ENCODE data around the gene APLP2.

APLP2 gene

GRCh38 chr11:130174642-130175041 is 104.9 kb downstream of the APLP2 start:
- no peak for DNase-seq
- no peak overlapping the region for H3K18ac ChIP-seq (ENCODE audit: low read depth in 1 of 2, low read length in 2 of 2)
- H2BK12ac ChIP-seq (ENCODE audit: low read length in 2 of 2) = no peak overlapping the region
- H3K14ac ChIP-seq (ENCODE audit: low read length in 2 of 2) = no peak overlapping the region
- 98% methylated on average over 3 of the region's 4 CpGs for WGBS
- H3K4ac ChIP-seq (ENCODE audit: low read depth in 1 of 2, low read length in 2 of 2) = no peak overlapping the region
- no peak overlapping the region for H3K23ac ChIP-seq (ENCODE audit: low read length in 2 of 2)
- no peak overlapping the region for H2AFZ ChIP-seq (ENCODE audit: low read depth, low read length)
- no peak overlapping the region for H4K91ac ChIP-seq (ENCODE audit: low read length)
- H2AK5ac ChIP-seq (ENCODE audit: low read length, severe bottlenecking) = no peak overlapping the region
- no peak overlapping the region for H3K4me2 ChIP-seq (ENCODE audit: low read length, poor library complexity, severe bottlenecking)
- peaks cover 7% of the 10 kb centered on the region for H3K9me3 ChIP-seq (ENCODE audit: control insufficient read depth, low read length)
- no peaks in the 10 kb centered on the region for H3K79me1 ChIP-seq (replicated peaks; ENCODE audit: low read length, poor library complexity, severe bottlenecking)
- no peak overlapping the region for H3K9ac ChIP-seq (ENCODE audit: low read length)
- H3K27me3 ChIP-seq (ENCODE audit: control insufficient read depth in 1 of 2, insufficient read depth in 1 of 2, low read length in 2 of 2) = peaks cover 7 to 8% of the 10 kb centered on the region in 2 experiments
- no peak overlapping the region for H3K4me3 ChIP-seq (ENCODE audit: insufficient read depth in 1 of 2, low read depth in 1 of 2, low read length in 2 of 2)
- no peak overlapping the region for H2BK120ac ChIP-seq (ENCODE audit: low read depth, low read length)
- H3K4me1 ChIP-seq (ENCODE audit: control insufficient read depth, insufficient read depth, low read depth, low read length) = peaks cover 5% of the 10 kb centered on the region
- H3K27ac ChIP-seq (ENCODE audit: low read length, poor library complexity, severe bottlenecking) = no peak overlapping the region
- H4K8ac ChIP-seq (ENCODE audit: low read length) = no peak overlapping the region
- no peak overlapping the region for H2BK5ac ChIP-seq (ENCODE audit: low read depth, low read length, poor library complexity, severe bottlenecking)
- no peaks in the 10 kb centered on the region for H3K36me3 ChIP-seq (ENCODE audit: control insufficient read depth in 1 of 2, insufficient read depth in 2 of 2, low read depth in 1 of 2, low read length in 2 of 2)
- no peak overlapping the region for H2BK15ac ChIP-seq (ENCODE audit: low read depth, poor library complexity, severe bottlenecking)

GRCh38 chr11:130175898-130176297 is 106.2 kb downstream of the APLP2 start:
- no peak overlapping the region for H4K8ac ChIP-seq (ENCODE audit: low read length)
- no peak for DNase-seq
- no peak overlapping the region for H2BK120ac ChIP-seq (ENCODE audit: low read depth, low read length)
- no peaks in the 10 kb centered on the region for H3K79me1 ChIP-seq (replicated peaks; ENCODE audit: low read length, poor library complexity, severe bottlenecking)
- H2AK5ac ChIP-seq (ENCODE audit: low read length, severe bottlenecking) = no peak overlapping the region
- no peak overlapping the region for H3K4me3 ChIP-seq (ENCODE audit: insufficient read depth in 1 of 2, low read depth in 1 of 2, low read length in 2 of 2)
- H3K36me3 ChIP-seq (ENCODE audit: control insufficient read depth in 1 of 2, insufficient read depth in 2 of 2, low read depth in 1 of 2, low read length in 2 of 2) = no peaks in the 10 kb centered on the region
- no peak overlapping the region for H3K14ac ChIP-seq (ENCODE audit: low read length in 2 of 2)
- no peak overlapping the region for H2BK5ac ChIP-seq (ENCODE audit: low read depth, low read length, poor library complexity, severe bottlenecking)
- H4K91ac ChIP-seq (ENCODE audit: low read length) = no peak overlapping the region
- H3K4me2 ChIP-seq (ENCODE audit: low read length, poor library complexity, severe bottlenecking) = no peak overlapping the region
- H3K4ac ChIP-seq (ENCODE audit: low read depth in 1 of 2, low read length in 2 of 2) = no peak overlapping the region
- no peak overlapping the region for H3K23ac ChIP-seq (ENCODE audit: low read length in 2 of 2)
- peaks cover 7% of the 10 kb centered on the region for H3K9me3 ChIP-seq (ENCODE audit: control insufficient read depth, low read length)
- no peak overlapping the region for H3K27ac ChIP-seq (ENCODE audit: low read length, poor library complexity, severe bottlenecking)
- no peak overlapping the region for H2BK12ac ChIP-seq (ENCODE audit: low read length in 2 of 2)
- WGBS = 90% methylated on average over 4 of the region's 5 CpGs
- H3K27me3 ChIP-seq (ENCODE audit: control insufficient read depth in 1 of 2, insufficient read depth in 1 of 2, low read length in 2 of 2) = peaks cover 7 to 8% of the 10 kb centered on the region in 2 experiments
- peaks cover 14% of the 10 kb centered on the region for H3K4me1 ChIP-seq (ENCODE audit: control insufficient read depth, insufficient read depth, low read depth, low read length)
- H3K18ac ChIP-seq (ENCODE audit: low read depth in 1 of 2, low read length in 2 of 2) = no peak overlapping the region
- no peak overlapping the region for H2AFZ ChIP-seq (ENCODE audit: low read depth, low read length)
- H3K9ac ChIP-seq (ENCODE audit: low read length) = no peak overlapping the region
- H2BK15ac ChIP-seq (ENCODE audit: low read depth, poor library complexity, severe bottlenecking) = no peak overlapping the region

GRCh38 chr11:130177782-130178181 is 108.1 kb downstream of the APLP2 start:
- H3K18ac ChIP-seq (ENCODE audit: low read depth in 1 of 2, low read length in 2 of 2) = no peak overlapping the region
- no peak overlapping the region for H3K9ac ChIP-seq (ENCODE audit: low read length)
- no peak overlapping the region for H3K14ac ChIP-seq (ENCODE audit: low read length in 2 of 2)
- H3K4me3 ChIP-seq (ENCODE audit: insufficient read depth in 1 of 2, low read depth in 1 of 2, low read length in 2 of 2) = no peak overlapping the region
- no peak overlapping the region for H4K91ac ChIP-seq (ENCODE audit: low read length)
- peaks cover 23% of the 10 kb centered on the region for H3K4me1 ChIP-seq (ENCODE audit: control insufficient read depth, insufficient read depth, low read depth, low read length)
- no peak overlapping the region for H3K4ac ChIP-seq (ENCODE audit: low read depth in 1 of 2, low read length in 2 of 2)
- no peak overlapping the region for H3K4me2 ChIP-seq (ENCODE audit: low read length, poor library complexity, severe bottlenecking)
- H3K23ac ChIP-seq (ENCODE audit: low read length in 2 of 2) = no peak overlapping the region
- 96% methylated on average over 9 of the region's 10 CpGs for WGBS
- no peak overlapping the region for H2AFZ ChIP-seq (ENCODE audit: low read depth, low read length)
- H3K36me3 ChIP-seq (ENCODE audit: control insufficient read depth in 1 of 2, insufficient read depth in 2 of 2, low read depth in 1 of 2, low read length in 2 of 2) = no peaks in the 10 kb centered on the region
- H2BK5ac ChIP-seq (ENCODE audit: low read depth, low read length, poor library complexity, severe bottlenecking) = no peak overlapping the region
- no peak overlapping the region for H4K8ac ChIP-seq (ENCODE audit: low read length)
- H2AK5ac ChIP-seq (ENCODE audit: low read length, severe bottlenecking) = no peak overlapping the region
- peaks cover 4 to 7% of the 10 kb centered on the region in 2 experiments for H3K27me3 ChIP-seq (ENCODE audit: control insufficient read depth in 1 of 2, insufficient read depth in 1 of 2, low read length in 2 of 2)
- DNase-seq = no peak
- no peak overlapping the region for H2BK15ac ChIP-seq (ENCODE audit: low read depth, poor library complexity, severe bottlenecking)
- H2BK120ac ChIP-seq (ENCODE audit: low read depth, low read length) = no peak overlapping the region
- no peaks in the 10 kb centered on the region for H3K79me1 ChIP-seq (replicated peaks; ENCODE audit: low read length, poor library complexity, severe bottlenecking)
- peaks cover 7% of the 10 kb centered on the region for H3K9me3 ChIP-seq (ENCODE audit: control insufficient read depth, low read length)
- H2BK12ac ChIP-seq (ENCODE audit: low read length in 2 of 2) = no peak overlapping the region
- H3K27ac ChIP-seq (ENCODE audit: low read length, poor library complexity, severe bottlenecking) = no peak overlapping the region

GRCh38 chr11:130178441-130179339 is 109.0 kb downstream of the APLP2 start:
- Histone ChIP-seq H2BK120ac (ENCODE audit: low read depth, low read length) (no peak overlapping the region), H4K91ac (ENCODE audit: low read length) (no peak overlapping the region), H3K4ac (ENCODE audit: low read depth in 1 of 2, low read length in 2 of 2) (no peak overlapping the region), H2BK15ac (ENCODE audit: low read depth, poor library complexity, severe bottlenecking) (no peak overlapping the region), H3K14ac (ENCODE audit: low read length in 2 of 2) (no peak overlapping the region), H3K27me3 (ENCODE audit: control insufficient read depth in 1 of 2, insufficient read depth in 1 of 2, low read length in 2 of 2) (peaks cover 4 to 7% of the 10 kb centered on the region in 2 experiments), H2BK5ac (ENCODE audit: low read depth, low read length, poor library complexity, severe bottlenecking) (no peak overlapping the region), H3K4me1 (ENCODE audit: control insufficient read depth, insufficient read depth, low read depth, low read length) (peaks cover 23% of the 10 kb centered on the region), H4K8ac (ENCODE audit: low read length) (no peak overlapping the region), H3K4me2 (ENCODE audit: low read length, poor library complexity, severe bottlenecking) (no peak overlapping the region), H2AFZ (ENCODE audit: low read depth, low read length) (no peak overlapping the region), H3K36me3 (ENCODE audit: control insufficient read depth in 1 of 2, insufficient read depth in 2 of 2, low read depth in 1 of 2, low read length in 2 of 2) (no peaks in the 10 kb centered on the region), H2BK12ac (ENCODE audit: low read length in 2 of 2) (no peak overlapping the region), H3K4me3 (ENCODE audit: insufficient read depth in 1 of 2, low read depth in 1 of 2, low read length in 2 of 2) (no peak overlapping the region), H3K27ac (ENCODE audit: low read length, poor library complexity, severe bottlenecking) (no peak overlapping the region), H3K79me1 (replicated peaks; ENCODE audit: low read length, poor library complexity, severe bottlenecking) (no peaks in the 10 kb centered on the region), H3K18ac (ENCODE audit: low read depth in 1 of 2, low read length in 2 of 2) (no peak overlapping the region), H2AK5ac (ENCODE audit: low read length, severe bottlenecking) (no peak overlapping the region), H3K23ac (ENCODE audit: low read length in 2 of 2) (no peak overlapping the region), H3K9ac (ENCODE audit: low read length) (no peak overlapping the region), H3K9me3 (ENCODE audit: control insufficient read depth, low read length) (peaks cover 7% of the 10 kb centered on the region)
- no peak for DNase-seq
- 86% methylated on average over 16 of the region's 16 CpGs for WGBS
